ENCODE measurements around the gene STIM2. TPM values are rescaled to one million over a fixed set of nuclear protein-coding genes. Genes with fewer than 3 reads are reported as not detected.

Gene STIM2
- total and polyA plus RNA-seq, 10 of the 15 experiments (the other 5 are each of a cell fraction or from before 2014, with no cell fraction given), result 4.7 to 41.5 (median 16.9) TPM

- Histone ChIP-seq H3K4me2 (ENCODE audit: control insufficient read depth, insufficient read depth) (no peak overlapping the region), H3K27me3 (replicated peaks in 1 of 2; ENCODE audit: control insufficient read depth in 2 of 2, insufficient read depth in 2 of 2, low read length in 1 of 2) (no peaks in the 10 kb centered on the region), H3K4me1 (ENCODE audit: control insufficient read depth, insufficient read depth, low read length) (peaks cover 6% of the 10 kb centered on the region), H2AFZ (ENCODE audit: control insufficient read depth, low read depth, low read length) (no peak overlapping the region), H3K9me3 (replicated peaks; ENCODE audit: control insufficient read depth, insufficient read depth, low read length) (no peaks in the 10 kb centered on the region), H4K20me1 (ENCODE audit: control insufficient read depth, insufficient read depth) (no peaks in the 10 kb centered on the region), H3K79me2 (ENCODE audit: control insufficient read depth, insufficient read depth, low read length) (no peaks in the 10 kb centered on the region), H3K4me3 (no peak overlapping the region), H3K36me3 (ENCODE audit: control insufficient read depth in 2 of 2, insufficient read depth in 2 of 2, low read length in 1 of 2) (no peaks in the 10 kb centered on the region), H3K9ac (ENCODE audit: control insufficient read depth, insufficient read depth, low read length) (no peak overlapping the region), H3K27ac (ENCODE audit: control insufficient read depth, insufficient read depth) (no peak overlapping the region)
- POLR2A ChIA-PET, result no interaction called here
- RAD21 ChIA-PET (ENCODE audit: unreplicated experiment), result interaction anchor here (0.5 kb wide), 1 partner anchor 713 kb away, joined by 3 read pairs; no protein-coding TSS in a partner anchor
- in situ Hi-C loops (cut with MboI) (no loop called here), intact Hi-C loops (cut with micrococcal nuclease; ENCODE audit: unreplicated experiment) (no loop called here)
- CTCF ChIA-PET, result no interaction called here
- FAIRE-seq, result no peak
- ATAC-seq, result no peak
- no TSS peak for BruUV-seq (replicated peaks)
- TF ChIP-seq ATF3 (IDR thresholded peaks at IDR 0.05; ENCODE audit: borderline replicate concordance, extremely low read depth, low read depth, low read length) (no peak), E4F1 (IDR thresholded peaks at IDR 0.05; ENCODE audit: borderline replicate concordance, partially characterized antibody) (no peak), RFX5 (IDR thresholded peaks at IDR 0.05; ENCODE audit: low read depth, low read length) (no peak), RAD51 (IDR thresholded peaks at IDR 0.05) (no peak), PKNOX1 (IDR thresholded peaks at IDR 0.05) (no peak), ZNF217 (IDR thresholded peaks at IDR 0.05) (no peak), RB1 (IDR thresholded peaks at IDR 0.05; ENCODE audit: borderline replicate concordance) (no peak), TCF3 (IDR thresholded peaks at IDR 0.05; ENCODE audit: borderline replicate concordance, insufficient read depth, low read depth, low read length) (no peak)
- no peak for DNase-seq (ENCODE audit: low read depth, low spot score)
- SMC1A ChIA-PET (ENCODE audit: uncharacterized antibody, unreplicated experiment), result interaction anchor here (1.1 to 1.5 kb wide), 4 partner anchors 12 to 94 kb away, joined by 3 to 4 read pairs (median 4); no protein-coding TSS in a partner anchor
These were observed 45.4 kb upstream of the STIM2 start for GRCh38 chr4:26815199-26815598.

All from GM12878 (cell line).